HuH-7 (cell line): ENCODE measurements around the gene DMRTC2.

Experiments
- DNase-seq: peaks from one replicate; pipeline ENCODE4 v3.0.0; 2011; ENCODE audit warnings: low spot score

Gene DMRTC2

DNA sequence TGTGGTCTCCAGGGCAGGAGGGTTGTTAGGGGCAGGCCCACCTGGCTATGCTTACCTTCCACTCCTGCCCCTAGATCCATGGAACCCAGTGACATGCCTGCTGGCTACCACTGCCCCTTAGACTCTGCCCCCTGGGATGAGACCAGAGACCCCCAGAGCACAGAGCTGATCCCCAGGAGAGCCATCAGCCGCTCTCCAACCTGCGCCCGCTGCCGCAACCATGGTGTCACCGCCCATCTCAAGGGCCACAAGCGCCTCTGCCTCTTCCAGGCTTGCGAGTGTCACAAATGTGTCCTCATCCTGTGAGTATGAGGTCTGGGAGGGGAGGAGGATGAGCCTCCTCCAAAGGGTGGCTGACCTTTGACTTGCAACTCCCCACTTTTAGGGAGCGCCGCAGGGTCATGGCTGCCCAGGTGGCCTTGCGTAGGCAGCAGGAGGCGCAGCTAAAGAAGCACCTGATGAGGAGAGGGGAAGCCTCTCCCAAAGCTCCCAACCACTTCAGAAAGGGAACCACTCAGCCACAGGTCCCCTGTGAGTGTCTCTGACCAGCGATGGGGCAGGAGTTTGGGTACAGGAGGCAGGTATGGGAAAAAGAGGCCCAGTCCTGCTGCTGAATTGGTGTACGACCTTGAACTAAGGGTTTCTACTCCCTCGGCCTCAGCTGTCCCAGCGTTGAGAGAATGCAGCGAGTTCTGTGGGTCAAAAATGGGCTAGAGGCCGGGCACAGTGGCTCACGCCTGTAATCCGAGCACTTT is 2.7 kb downstream of the DMRTC2 start:
- no peak for DNase-seq

DNA sequence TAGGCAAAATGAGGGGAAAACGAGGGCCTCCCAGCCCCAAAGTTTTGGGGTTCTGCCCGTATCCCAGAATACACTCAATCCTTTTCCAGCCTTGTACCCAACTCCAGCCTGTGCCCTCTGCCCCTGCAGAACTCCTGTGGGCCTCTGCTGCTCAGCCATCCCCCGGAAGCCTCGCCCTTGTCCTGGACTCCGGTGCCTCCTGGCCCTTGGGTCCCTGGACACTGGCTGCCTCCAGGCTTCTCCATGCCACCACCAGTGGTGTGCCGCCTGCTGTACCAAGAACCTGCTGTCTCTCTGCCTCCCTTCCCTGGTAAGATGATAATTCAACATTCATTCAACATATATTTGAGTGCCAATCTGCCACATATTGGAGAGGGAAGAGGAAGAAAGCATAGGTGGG is 3.8 kb downstream of the DMRTC2 start:
- DNase-seq = no peak

DNA sequence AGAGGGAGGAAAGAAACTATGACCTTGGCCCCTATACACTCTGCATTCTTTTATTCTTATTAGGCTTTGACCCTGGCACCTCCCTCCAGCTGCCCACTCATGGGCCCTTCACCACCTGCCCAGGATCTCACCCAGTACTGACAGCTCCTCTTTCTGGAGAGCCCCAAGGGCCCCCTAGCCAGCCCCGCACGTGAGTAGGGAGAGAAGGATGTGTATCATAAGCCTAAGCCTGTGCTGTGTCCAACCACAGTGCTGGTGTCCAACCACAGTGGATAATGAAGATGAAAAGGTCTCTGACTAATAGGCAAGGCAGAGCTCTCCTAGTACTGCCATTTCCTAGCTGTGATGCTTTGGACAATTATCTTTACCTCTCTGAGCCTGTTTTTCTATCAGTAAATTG is 4.2 kb downstream of the DMRTC2 start:
- DNase-seq = no peak

DNA sequence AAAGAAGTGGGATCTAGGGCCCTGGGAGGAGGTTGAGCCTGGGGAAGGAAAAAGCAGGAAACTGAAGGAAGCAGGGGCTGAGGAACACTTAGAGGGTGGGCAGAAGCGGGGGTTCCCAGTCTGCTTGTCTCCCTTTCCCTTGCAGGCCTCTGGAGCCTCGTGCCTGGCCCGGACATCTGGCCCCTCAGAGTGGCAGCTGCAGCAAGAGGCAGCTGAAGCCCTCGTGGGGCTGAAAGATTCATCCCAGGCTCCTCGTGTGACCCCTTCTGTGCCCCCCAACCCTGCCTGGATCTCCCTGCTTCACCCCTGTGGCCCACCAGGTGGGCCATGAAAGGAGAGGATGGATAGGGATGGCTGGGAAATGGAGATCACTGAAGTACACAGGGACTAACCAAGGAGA is 5.5 kb downstream of the DMRTC2 start:
- DNase-seq = no peak

DNA sequence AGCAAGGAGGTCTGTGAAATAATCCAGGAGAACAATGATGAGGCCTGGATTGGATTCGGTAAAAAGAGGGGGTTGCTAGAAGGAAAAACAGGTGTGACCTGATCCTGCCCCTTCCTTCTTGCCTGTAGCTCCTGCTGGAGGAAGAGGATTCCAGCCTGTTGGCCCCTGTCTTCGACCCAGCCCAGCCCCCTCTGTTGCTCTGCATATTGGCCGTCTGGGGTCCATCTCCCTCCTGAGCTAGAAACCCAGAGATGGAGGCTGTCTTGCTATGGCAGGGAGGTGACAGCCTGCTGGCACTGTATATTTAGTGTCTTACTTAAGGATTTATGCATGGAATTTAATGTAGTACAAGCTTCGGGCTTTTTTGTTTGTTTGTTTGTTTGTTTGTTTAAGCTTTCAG is 6.6 kb downstream of the DMRTC2 start:
- DNase-seq = no peak

- DNase-seq = no peak
Measured at GRCh38 chr19:41853344-41853743, 8.5 kb downstream of the DMRTC2 start.

DNA sequence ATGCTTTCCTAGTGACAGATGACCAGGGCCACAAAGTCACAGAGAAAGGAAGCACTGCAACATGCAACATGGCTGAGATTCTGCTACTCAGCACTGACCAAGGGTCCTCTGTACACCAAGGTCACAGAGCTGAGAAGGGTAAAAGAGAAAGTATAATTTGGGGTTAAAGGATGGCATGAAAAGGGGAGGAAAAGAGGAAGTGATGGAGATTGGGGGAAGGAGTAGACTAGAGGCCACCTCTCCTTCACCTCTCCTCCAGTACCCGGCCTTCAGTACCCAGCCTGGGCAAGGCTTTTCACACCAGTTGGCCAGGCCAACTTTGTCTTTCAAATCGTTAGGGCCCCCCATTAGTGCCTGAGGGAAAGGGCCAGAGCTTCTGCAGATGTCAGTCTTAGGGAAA is 8.9 kb downstream of the DMRTC2 start:
- no peak for DNase-seq

DNA sequence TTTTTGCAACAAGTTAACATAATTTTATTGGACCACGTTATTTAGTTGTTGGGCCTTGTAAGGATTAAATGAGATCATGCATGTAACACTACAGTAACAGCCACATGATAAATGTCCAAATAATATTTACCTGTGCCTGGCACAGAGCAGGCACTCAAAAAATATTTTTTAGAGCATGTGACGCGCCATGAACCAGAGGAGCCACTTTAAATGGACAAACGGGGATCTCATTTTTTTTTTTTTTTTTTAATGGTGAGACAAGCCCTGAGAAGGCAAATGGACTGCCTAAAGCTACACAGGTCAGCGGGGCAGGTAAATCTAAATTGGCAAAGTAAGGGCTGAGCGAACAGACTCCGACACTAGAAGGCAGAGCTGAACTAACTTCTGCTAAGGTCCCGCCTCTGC is 14.4 kb downstream of the DMRTC2 start:
- no peak for DNase-seq

- DNase-seq = peak; percentile 96
Measured at GRCh38 chr19:41859618-41860418, 15.0 kb downstream of the DMRTC2 start, which contains the start of gene RPS19. TSS of gene RPS19 (plus strand) at chr19:41860255. CDS start at chr19:41860775, 520 bp downstream.

GRCh38 chr19:41860419-41861115 is 15.7 kb downstream of the DMRTC2 start:
- DNase-seq = no peak

- DNase-seq = no peak
Measured at GRCh38 chr19:41861116-41861768, 16.4 kb downstream of the DMRTC2 start.

DNA sequence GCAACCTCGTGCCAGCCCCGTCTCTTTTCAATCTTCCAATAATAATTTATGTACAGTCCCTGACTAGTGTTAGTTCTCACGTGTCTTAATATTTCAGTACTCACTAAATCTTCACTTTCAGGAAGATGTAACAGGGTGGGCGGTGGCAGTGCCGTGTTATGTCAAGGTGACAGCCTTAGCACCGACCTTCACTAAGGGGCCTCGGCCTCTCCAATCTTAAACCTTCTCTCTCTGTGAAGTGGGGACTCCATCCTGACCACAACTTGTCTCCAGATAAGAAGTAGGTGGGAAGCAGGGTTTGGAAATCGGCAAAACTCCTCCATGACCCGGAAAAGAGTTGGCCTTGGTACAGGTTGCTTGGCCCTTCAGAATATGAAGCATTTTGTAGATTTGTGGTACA is 17.0 kb downstream of the DMRTC2 start:
- no peak for DNase-seq

- no peak for DNase-seq
Measured at GRCh38 chr19:41862445-41862986, 17.7 kb downstream of the DMRTC2 start.

GRCh38 chr19:41863209-41863931 is 18.5 kb downstream of the DMRTC2 start:
- no peak for DNase-seq

DNA sequence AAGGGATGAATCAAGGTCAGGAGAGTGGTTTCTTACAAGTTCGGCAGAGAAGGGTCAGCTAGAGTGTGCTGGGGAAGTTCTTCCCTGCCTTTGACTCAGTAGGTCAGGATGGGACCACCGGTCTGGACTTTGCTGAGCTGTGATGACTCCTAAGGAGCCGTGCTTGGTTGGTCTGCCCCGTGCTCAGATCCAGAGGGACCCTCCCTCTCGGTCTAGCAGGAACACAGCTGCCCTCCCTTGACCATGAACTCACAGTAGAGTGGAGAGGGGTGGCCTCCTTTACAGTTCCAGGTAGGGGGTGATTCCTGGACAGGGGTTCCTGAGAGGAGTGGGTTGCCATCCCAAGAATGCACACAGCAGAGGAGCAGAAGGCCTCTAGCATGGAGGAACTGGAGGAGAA is 19.5 kb downstream of the DMRTC2 start:
- no peak for DNase-seq

GRCh38 chr19:41866284-41866683 is 21.4 kb downstream of the DMRTC2 start:
- DNase-seq = no peak

DNA sequence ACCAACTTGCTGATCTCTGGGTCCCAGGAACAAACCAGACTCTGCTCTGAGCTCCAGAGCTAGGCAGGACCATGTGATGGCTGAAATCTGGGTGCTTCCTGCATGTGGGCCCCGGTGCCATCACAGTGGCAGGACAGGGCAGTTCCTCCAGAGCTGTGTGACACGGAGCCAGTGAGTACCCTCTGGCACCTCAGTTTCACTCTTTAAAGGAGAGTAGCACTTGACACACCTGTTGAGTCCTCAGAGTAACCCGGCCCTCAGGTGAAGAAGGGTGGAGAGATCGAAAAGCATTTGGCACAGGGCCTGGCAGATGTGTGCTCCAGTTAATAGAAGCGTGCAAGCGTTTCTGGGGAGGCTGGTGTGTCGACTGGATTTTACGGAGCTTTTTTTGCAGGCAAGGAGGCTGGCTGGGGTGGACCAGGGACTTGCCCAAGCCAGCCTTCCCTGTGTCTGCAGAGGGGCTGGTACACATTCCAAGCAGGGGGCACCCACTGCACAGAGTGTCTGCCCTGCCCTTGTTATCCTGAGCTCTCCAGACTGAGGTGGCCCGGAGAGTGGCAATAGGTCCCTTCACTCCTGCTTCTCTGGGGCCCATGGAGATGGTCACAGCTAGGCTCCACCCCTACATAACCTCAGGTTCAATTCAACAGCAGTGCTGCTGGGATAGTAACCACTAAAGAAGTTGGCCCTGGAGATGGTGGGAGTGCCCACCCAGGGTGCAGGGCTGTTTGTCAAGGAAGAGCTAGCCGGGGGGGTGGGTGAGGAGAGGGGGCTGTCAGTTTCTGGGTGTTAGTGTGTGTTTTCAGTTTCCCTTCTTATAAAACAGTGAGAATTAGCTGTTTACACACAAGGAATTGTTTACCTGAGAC is 23.5 kb downstream of the DMRTC2 start:
- DNase-seq = no peak

DNA sequence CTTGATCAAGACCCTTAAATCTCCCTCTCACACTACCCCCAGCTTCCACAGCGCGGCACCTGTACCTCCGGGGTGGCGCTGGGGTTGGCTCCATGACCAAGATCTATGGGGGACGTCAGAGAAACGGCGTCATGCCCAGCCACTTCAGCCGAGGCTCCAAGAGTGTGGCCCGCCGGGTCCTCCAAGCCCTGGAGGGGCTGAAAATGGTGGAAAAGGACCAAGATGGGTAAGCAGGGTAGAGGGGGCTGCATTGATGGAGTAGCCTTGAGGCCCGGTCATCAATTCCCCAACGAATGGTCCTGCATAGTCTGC is 24.1 kb downstream of the DMRTC2 start:
- no peak for DNase-seq

- DNase-seq = no peak
Measured at GRCh38 chr19:41869374-41869955, 24.6 kb downstream of the DMRTC2 start.

DNA sequence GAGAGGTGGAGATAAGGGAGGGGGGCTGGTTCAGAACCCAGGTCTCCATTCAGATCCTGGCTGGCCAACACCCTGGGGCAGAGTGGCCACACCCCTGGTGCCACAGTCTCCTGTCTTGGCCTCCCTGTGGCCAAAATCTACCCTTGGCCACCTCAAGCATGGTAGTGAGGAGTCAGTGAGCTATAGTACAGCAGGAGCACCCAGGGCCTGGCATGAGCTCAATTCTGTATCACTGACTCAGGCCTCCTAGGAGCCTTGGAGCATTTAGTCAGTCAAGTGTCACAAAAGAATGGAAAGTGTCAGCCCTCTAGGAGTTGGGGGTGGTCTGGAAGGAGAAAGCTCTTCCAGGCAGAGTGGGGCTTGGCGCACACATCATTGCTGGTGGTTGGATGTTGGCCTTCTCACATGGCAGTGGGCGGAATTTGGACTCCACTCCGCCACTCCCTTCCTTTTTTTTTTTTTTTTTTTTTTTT is 25.6 kb downstream of the DMRTC2 start:
- DNase-seq = no peak
